Measurements from ENCODE around the gene MAP1LC3B2.

DNA sequence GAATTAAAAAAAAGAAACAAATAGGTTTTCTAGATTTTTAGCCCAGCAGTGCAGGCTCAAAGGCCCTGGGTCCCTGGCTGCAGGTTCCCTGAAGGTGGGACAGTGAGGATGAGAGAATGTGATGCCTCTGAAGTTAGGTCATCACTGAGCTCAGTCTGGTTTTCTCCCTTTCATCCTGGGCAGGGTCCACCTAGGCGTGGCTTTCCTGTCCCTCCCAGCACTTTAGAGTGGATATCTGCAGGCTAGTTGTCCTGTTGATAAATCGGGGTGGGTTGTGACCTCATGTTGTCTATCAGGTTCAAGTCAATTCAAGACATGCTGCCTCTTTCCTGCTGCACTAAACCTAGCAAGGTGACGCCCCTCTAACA, 60.9 kb downstream of the MAP1LC3B2 start:
- no peak for TF ChIP-seq POLR2A (IDR thresholded peaks at IDR 0.05)
- TF ChIP-seq, protein P1, sequence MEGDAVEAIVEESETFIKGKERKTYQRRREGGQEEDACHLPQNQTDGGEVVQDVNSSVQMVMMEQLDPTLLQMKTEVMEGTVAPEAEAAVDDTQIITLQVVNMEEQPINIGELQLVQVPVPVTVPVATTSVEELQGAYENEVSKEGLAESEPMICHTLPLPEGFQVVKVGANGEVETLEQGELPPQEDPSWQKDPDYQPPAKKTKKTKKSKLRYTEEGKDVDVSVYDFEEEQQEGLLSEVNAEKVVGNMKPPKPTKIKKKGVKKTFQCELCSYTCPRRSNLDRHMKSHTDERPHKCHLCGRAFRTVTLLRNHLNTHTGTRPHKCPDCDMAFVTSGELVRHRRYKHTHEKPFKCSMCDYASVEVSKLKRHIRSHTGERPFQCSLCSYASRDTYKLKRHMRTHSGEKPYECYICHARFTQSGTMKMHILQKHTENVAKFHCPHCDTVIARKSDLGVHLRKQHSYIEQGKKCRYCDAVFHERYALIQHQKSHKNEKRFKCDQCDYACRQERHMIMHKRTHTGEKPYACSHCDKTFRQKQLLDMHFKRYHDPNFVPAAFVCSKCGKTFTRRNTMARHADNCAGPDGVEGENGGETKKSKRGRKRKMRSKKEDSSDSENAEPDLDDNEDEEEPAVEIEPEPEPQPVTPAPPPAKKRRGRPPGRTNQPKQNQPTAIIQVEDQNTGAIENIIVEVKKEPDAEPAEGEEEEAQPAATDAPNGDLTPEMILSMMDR (IDR thresholded peaks at IDR 0.05) = no peak
